ENCODE results near the gene PRSS21.
A peak's percentile ranks its signal among the peaks of the same experiment; 100 is the strongest.

Gene PRSS21

DNA sequence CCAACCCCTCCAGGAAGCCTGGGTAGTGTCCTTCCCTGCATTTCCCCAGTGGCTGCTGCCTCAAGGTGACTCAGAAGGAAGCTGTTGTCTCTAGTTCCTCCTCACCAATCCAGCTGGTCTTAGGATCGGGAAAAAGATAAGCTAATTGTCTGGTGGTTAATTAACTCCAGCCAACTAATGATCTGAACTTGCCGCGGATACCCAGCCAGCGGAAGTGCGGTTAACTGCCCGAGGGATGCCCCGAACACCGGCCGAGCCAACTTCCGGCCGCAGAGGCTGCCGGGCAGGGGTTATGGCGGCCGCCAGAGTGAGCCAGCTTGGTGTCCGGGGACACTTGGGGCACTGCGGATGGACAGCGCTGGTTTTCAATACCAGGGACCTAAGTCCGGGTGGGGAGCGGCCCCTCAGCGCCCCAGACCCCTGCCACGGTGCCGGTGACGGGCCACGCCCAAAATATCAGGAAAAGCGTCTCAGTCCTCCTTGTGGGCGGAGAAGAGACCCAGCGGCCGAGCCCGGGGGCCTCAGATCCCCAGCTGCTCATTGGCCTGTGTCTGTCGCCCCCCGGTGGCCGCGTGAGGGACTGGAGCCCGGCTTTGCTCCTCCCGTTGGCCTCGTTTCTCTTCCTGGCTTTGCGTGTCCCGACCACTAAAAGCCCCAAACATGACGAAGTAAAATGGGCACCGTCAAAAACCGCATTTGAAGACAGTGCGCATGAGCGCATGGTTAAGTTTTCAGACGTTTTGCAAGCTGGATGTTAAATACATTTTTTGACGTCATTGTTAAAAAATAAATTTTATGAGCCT is 51.2 kb downstream of the PRSS21 start:
- DNase-seq (ENCODE audit: low read depth): peak; percentile 91

Measured in ELR (cell line).